ENCODE measurements around the gene SLC24A1. TPM values are rescaled to one million over a fixed set of nuclear protein-coding genes. Genes with fewer than 3 reads are reported as not detected.

Gene SLC24A1
- 3.3 to 4.4 TPM (median 4.0 TPM) in 5 replicates for total RNA-seq (2022; extraction: Qiagen RNA extraction)

DNA sequence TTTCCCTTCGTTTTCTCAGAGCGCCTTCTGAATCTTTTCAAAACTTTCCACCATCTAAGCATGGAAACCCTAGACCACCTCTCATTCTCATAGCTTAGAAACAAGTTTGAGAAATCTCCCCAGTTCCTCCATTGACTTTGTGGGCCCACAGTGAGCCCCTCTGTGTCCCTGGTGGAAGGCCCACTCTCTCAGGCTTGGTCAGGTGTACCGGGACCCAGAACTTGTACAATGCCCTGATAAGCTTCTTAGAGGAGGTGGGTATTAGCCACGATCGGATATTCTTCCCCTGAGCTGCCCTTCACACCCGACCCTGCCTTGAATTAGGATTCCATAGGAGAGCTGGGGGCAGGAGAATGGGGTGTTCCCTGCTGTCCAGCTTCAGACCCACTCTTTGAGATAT, at the start of gene SLC24A1:
TSS of gene SLC24A1 (plus strand) at position 301 of the 400 bp plus-strand sequence. CDS start 2,143 bp downstream, outside the sequence.

DNA sequence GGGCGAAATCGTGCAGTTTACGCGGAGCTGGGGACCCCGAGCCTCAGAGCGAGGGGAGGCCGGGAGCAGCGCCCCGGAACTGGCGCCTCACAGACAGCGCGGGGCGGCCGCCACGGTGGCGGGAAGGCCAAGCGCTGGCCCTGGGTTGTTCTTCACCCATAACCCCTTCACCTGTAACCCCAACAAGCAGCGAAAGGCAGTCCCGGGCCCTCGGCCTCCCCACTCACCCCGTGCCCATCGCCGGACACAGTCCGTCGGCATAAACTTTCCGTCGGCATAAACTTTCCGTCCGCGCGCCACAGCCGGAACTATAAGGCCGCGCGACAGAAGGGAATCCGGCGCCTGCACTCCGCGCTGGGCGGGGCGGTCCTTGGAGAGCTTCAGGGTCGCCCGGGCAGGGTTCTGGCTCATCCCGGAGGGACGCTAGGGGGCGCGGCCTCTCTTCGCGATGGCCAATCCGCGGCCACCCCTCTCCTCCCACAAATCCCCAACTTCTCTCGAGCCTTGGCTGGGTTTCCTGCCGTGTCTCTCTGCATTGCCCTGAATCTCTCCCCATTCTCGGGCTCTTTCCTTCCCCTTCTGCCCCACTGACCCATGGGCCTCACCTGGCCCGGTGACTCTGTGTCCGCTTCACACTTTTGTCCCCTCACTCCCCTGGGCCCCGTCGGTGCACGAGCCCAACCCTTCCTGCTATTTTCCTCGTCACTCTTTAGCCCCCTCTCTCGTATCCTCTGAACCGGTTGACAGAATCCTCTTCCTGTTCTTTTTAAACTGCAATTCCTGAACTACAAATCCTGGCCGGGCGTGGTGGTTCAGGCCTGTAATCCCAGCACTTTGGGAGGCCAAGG, 10.6 kb upstream of the SLC24A1 start, which contains the start of gene INTS14:
TSS of gene INTS14 (minus strand) at position 261 of the 848 bp plus-strand sequence. CDS start 3,751 bp downstream, outside the sequence.

Other genes with a start within 250 kb of the SLC24A1 start
- gene IGDCC3, start 243.9 kb upstream of the SLC24A1 start, total RNA-seq (2022; extraction: Qiagen RNA extraction): 0.05 to 0.30 TPM (median 0.10 TPM) in 5 replicates
- 1.9 to 2.5 TPM (median 2.2 TPM) in 5 replicates for gene IGDCC4, start 199.0 kb upstream of the SLC24A1 start, total RNA-seq (2022; extraction: Qiagen RNA extraction)
- 20.5 to 28.2 TPM (median 25.2 TPM) in 5 replicates for gene DPP8, start 104.2 kb upstream of the SLC24A1 start, total RNA-seq (2022; extraction: Qiagen RNA extraction)
- gene HACD3, start 91.5 kb upstream of the SLC24A1 start, total RNA-seq (2022; extraction: Qiagen RNA extraction): 124 to 141 TPM (median 136 TPM) in 5 replicates
- 40.3 to 48.6 TPM (median 41.5 TPM) in 5 replicates for gene INTS14, start 10.8 kb upstream of the SLC24A1 start, total RNA-seq (2022; extraction: Qiagen RNA extraction)
- 4.1 to 5.0 TPM (median 4.7 TPM) in 5 replicates for gene DENND4A, start 170.4 kb downstream of the SLC24A1 start, total RNA-seq (2022; extraction: Qiagen RNA extraction)
- 251 to 354 TPM (median 278 TPM) in 5 replicates for gene RAB11A, start 247.6 kb downstream of the SLC24A1 start, total RNA-seq (2022; extraction: Qiagen RNA extraction)